Esophagus muscularis mucosa (tissue), 4 donors: ENCODE data around the gene SPRYD7. TPM values are rescaled to one million over a fixed set of nuclear protein-coding genes. Genes with fewer than 3 reads are reported as not detected.

Experiments used
- DNase-seq: peaks from one replicate; pipeline ENCODE4 v3.0.0-alpha.2; 2017; ENCODE audit errors: extremely low spot score
- H3K27ac ChIP-seq, 4 donors: fragments of 200-600 bp; sonication (generic); replicated peaks in 1 of 4; 1 replicate in 3 of 4; 2 replicates in 1 of 4; pipeline ENCODE4 v1.5.1; 2016 to 2019; ENCODE audit warnings: mild to moderate bottlenecking in 1 of 4
- H3K27me3 ChIP-seq, 4 donors: fragments of 200-600 bp; sonication (generic); one replicate each; pipeline versions ENCODE4 v1.5.1 to v1.6.0; 2016 to 2019
- H3K36me3 ChIP-seq, 4 donors: fragments of 200-600 bp; sonication (generic); one replicate each; pipeline ENCODE4 v1.5.1; 2016 to 2019
- H3K4me1 ChIP-seq, 4 donors: fragments of 200-600 bp; sonication (generic); one replicate each; pipeline ENCODE4 v1.5.1; 2016 to 2019
- H3K4me3 ChIP-seq, 4 donors: fragments of 200-600 bp; sonication (generic); 1 replicate in 2 of 4; 2 replicates in 2 of 4; pipeline ENCODE4 v1.5.1; 2016 to 2019; ENCODE audit warnings: mild to moderate bottlenecking in 4 of 4, moderate library complexity in 1 of 4
- H3K9me3 ChIP-seq, 4 donors: fragments of 200-600 bp; sonication (generic); 1 replicate in 3 of 4; 2 replicates in 1 of 4; pipeline ENCODE4 v1.5.1; 2016 to 2019
- CTCF ChIP-seq, 3 experiments: fragments of 200-600 bp in 2 of 3; fragments of 450-650 bp in 1 of 3; sonication (generic) in 2 of 3; IDR thresholded peaks; one replicate each; pipeline ENCODE4 v1.5.1; 2017 to 2019; ENCODE audit warnings: antibody characterized with exemption in 3 of 3, mild to moderate bottlenecking in 2 of 3, moderate library complexity in 1 of 3
- EP300 ChIP-seq: sonication (generic); formaldehyde crosslinking; IDR thresholded peaks from one replicate; pipeline ENCODE4 v1.6.1; 2017; ENCODE audit warnings: antibody characterized with exemption
- POLR2A ChIP-seq: fragments of 450-650 bp; IDR thresholded peaks from one replicate; pipeline ENCODE4 v1.6.1; 2017; ENCODE audit warnings: antibody characterized with exemption, moderate library complexity, mild to moderate bottlenecking, low read depth
- POLR2AphosphoS5 ChIP-seq, 2 donors: sonication (generic); formaldehyde crosslinking; IDR thresholded peaks; one replicate each; pipeline ENCODE4 v1.6.1; 2017; ENCODE audit warnings: antibody characterized with exemption in 2 of 2
- WGBS: methylation state at CpG from one replicate; pipeline ENCODE4 v1.1.5; 2018; 5-methylcytosine and 5-hydroxymethylcytosine counted together
- intact Hi-C: fragments of 100-400 bp; cut with DNase I; formaldehyde crosslinking; loops from one replicate; pipeline ENCODE4 v1.15.1; 2023
- total RNA-seq, 4 donors: library from RNA; depleted of rRNA; stranded (reverse); fragments of >200 nt; gene quantifications; one replicate each; pipeline versions ENCODE4 v1.1.0 to v1.2.1, GENCODE V29; 2016

SPRYD7 gene
- total RNA-seq, 4 donors from 2014 or later, result 10.9 to 18.8 (median 15.0) TPM

GRCh38 chr13:49935171-49936074, 717 bp downstream of the SPRYD7 start:
- WGBS, result 4% methylated on average over 15 of the region's 32 CpGs
- no peak for TF ChIP-seq POLR2A
- no peak for TF ChIP-seq EP300
- no peak for TF ChIP-seq CTCF (IDR thresholded peaks at IDR 0.05)
- TF ChIP-seq POLR2AphosphoS5 (IDR thresholded peaks at IDR 0.05), result no peak
- no peaks in the 10 kb centered on the region for H3K27me3 ChIP-seq
- peaks cover 0 to 8% (median 1%) of the 10 kb centered on the region in 4 donors for H3K36me3 ChIP-seq
- DNase-seq, result no peak
- intact Hi-C loops, result loop anchor here (5.0 kb wide), 2 partner anchors 88 to 147 kb away; no protein-coding TSS in a partner anchor
- H3K4me3 ChIP-seq, result peak overlapping the region; percentile 90 to 97 (median 94)
- peak overlapping the region; percentile 90 to 94 (median 92) for H3K27ac ChIP-seq
- H3K9me3 ChIP-seq, result no peaks in the 10 kb centered on the region
- peaks cover 21 to 76% (median 71%) of the 10 kb centered on the region in 4 donors for H3K4me1 ChIP-seq

GRCh38 chr13:49933511-49933910, 2.6 kb downstream of the SPRYD7 start:
- Histone ChIP-seq H3K36me3 (peaks cover 0 to 27% (median 14%) of the 10 kb centered on the region in 4 donors), H3K4me3 (no peak overlapping the region), H3K27me3 (no peaks in the 10 kb centered on the region), H3K4me1 (peaks cover 21 to 58% (median 54%) of the 10 kb centered on the region in 4 donors), H3K9me3 (no peaks in the 10 kb centered on the region), H3K27ac (no peak overlapping the region)
- intact Hi-C loops, result loop anchor here (5.0 kb wide), 1 partner anchor 66 kb away; no protein-coding TSS in a partner anchor
- no peak for DNase-seq
- 91% methylated on average over 7 of the region's 7 CpGs for WGBS
- no peak for TF ChIP-seq POLR2AphosphoS5 (IDR thresholded peaks at IDR 0.05)
- TF ChIP-seq POLR2A, result no peak
- TF ChIP-seq EP300, result no peak
- TF ChIP-seq CTCF (IDR thresholded peaks at IDR 0.05), result no peak

- 85% methylated on average over 1 of the region's 1 CpG for WGBS
- no peak overlapping the region for H3K27ac ChIP-seq
- DNase-seq, result no peak
- no peaks in the 10 kb centered on the region for H3K27me3 ChIP-seq
- H3K4me3 ChIP-seq, result no peak overlapping the region
- peaks cover under 1 to 33% (median 20%) of the 10 kb centered on the region in 4 donors for H3K36me3 ChIP-seq
- no peak for TF ChIP-seq POLR2AphosphoS5 (IDR thresholded peaks at IDR 0.05)
- no peak for TF ChIP-seq CTCF (IDR thresholded peaks at IDR 0.05)
- no peak for TF ChIP-seq POLR2A
- TF ChIP-seq EP300, result no peak
- intact Hi-C loops, result loop anchor here (5.0 kb wide), 1 partner anchor 66 kb away; no protein-coding TSS in a partner anchor
- H3K4me1 ChIP-seq, result peaks cover 21 to 52% (median 48%) of the 10 kb centered on the region in 4 donors
- H3K9me3 ChIP-seq, result no peaks in the 10 kb centered on the region
Observed at GRCh38 chr13:49932868-49933267, 3.3 kb downstream of the SPRYD7 start.

GRCh38 chr13:49932066-49932465, 4.1 kb downstream of the SPRYD7 start:
- H3K27ac ChIP-seq, result no peak overlapping the region
- intact Hi-C loops, result loop anchor here (5.0 kb wide), 1 partner anchor 65 kb away; no protein-coding TSS in a partner anchor
- H3K9me3 ChIP-seq, result no peaks in the 10 kb centered on the region
- H3K36me3 ChIP-seq, result peaks cover 8 to 41% (median 28%) of the 10 kb centered on the region in 4 donors
- no peak for TF ChIP-seq POLR2AphosphoS5 (IDR thresholded peaks at IDR 0.05)
- no peak for TF ChIP-seq EP300
- no peak for TF ChIP-seq POLR2A
- TF ChIP-seq CTCF (IDR thresholded peaks at IDR 0.05), result no peak
- peaks cover 15 to 46% (median 43%) of the 10 kb centered on the region in 4 donors for H3K4me1 ChIP-seq
- WGBS, result 90% methylated on average over 2 of the region's 2 CpGs
- no peak overlapping the region for H3K4me3 ChIP-seq
- H3K27me3 ChIP-seq, result no peaks in the 10 kb centered on the region
- DNase-seq, result no peak
